ENCODE data around the gene JAM2.

JAM2 gene

GRCh38 chr21:25636727-25637126 is 2.3 kb upstream of the JAM2 start:
- in situ Hi-C loops (cut with HindIII; ENCODE audit: low sequenced_read_pairs), result no loop called here

GRCh38 chr21:25637851-25638659 is 1.0 kb upstream of the JAM2 start:
- in situ Hi-C loops (cut with HindIII; ENCODE audit: low sequenced_read_pairs), result no loop called here
- H3K4me3 ChIP-seq (ENCODE audit: low read depth, low read length), result no peak overlapping the region
- TF ChIP-seq CTCF (IDR thresholded peaks at IDR 0.05; ENCODE audit: low read depth, low read length), result no peak
- DNase-seq (ENCODE audit: low read depth, low spot score), result no peak

More at GRCh38 chr21:25636727-25637126, 2.3 kb upstream of the JAM2 start:
- no peak for TF ChIP-seq CTCF (IDR thresholded peaks at IDR 0.05; ENCODE audit: low read depth, low read length)
- DNase-seq (ENCODE audit: low read depth, low spot score), result no peak
- no peak overlapping the region for H3K4me3 ChIP-seq (ENCODE audit: low read depth, low read length)

- in situ Hi-C loops (cut with HindIII; ENCODE audit: low sequenced_read_pairs), result no loop called here
- peak; percentile 36 for DNase-seq (ENCODE audit: low read depth, low spot score)
- peak; percentile 43 for TF ChIP-seq CTCF (IDR thresholded peaks at IDR 0.05; ENCODE audit: low read depth, low read length)
Measured at GRCh38 chr21:25639551-25640201, 618 bp downstream of the JAM2 start.

GRCh38 chr21:25640202-25640942 is 1.3 kb downstream of the JAM2 start:
- in situ Hi-C loops (cut with HindIII; ENCODE audit: low sequenced_read_pairs), result no loop called here
- TF ChIP-seq CTCF (IDR thresholded peaks at IDR 0.05; ENCODE audit: low read depth, low read length), result no peak
- peak overlapping the region; percentile 67 for H3K4me3 ChIP-seq (ENCODE audit: low read depth, low read length)
- peak; percentile 12 for DNase-seq (ENCODE audit: low read depth, low spot score)

More at GRCh38 chr21:25639551-25640201, 618 bp downstream of the JAM2 start:
- H3K4me3 ChIP-seq (ENCODE audit: low read depth, low read length), result peak overlapping the region; percentile 67

- no peak for TF ChIP-seq CTCF (IDR thresholded peaks at IDR 0.05; ENCODE audit: low read depth, low read length)
- H3K4me3 ChIP-seq (ENCODE audit: low read depth, low read length), result no peak overlapping the region
- no peak for DNase-seq (ENCODE audit: low read depth, low spot score)
- in situ Hi-C loops (cut with HindIII; ENCODE audit: low sequenced_read_pairs), result no loop called here
Measured at GRCh38 chr21:25640943-25641292, 1.9 kb downstream of the JAM2 start.

- in situ Hi-C loops (cut with HindIII; ENCODE audit: low sequenced_read_pairs), result no loop called here
- no peak for DNase-seq (ENCODE audit: low read depth, low spot score)
- TF ChIP-seq CTCF (IDR thresholded peaks at IDR 0.05; ENCODE audit: low read depth, low read length), result no peak
- H3K4me3 ChIP-seq (ENCODE audit: low read depth, low read length), result no peak overlapping the region
Measured at GRCh38 chr21:25643486-25643885, 4.4 kb downstream of the JAM2 start.

Data from astrocyte of the spinal cord (primary cell).